ENCODE data around the gene CCBE1.

CCBE1 gene

GRCh38 chr18:59484131-59484530 is 213.1 kb downstream of the CCBE1 start:
- H3K27me3 Mint-ChIP-seq, result peaks cover 10% of the 10 kb centered on the region
- no peak for ATAC-seq
- H3K27ac Mint-ChIP-seq, result no peak overlapping the region

GRCh38 chr18:59481436-59481835 is 215.8 kb downstream of the CCBE1 start:
- Mint-ChIP-seq H3K27ac (no peak overlapping the region), H3K27me3 (peaks cover 20% of the 10 kb centered on the region), H3K4me1 (no peaks in the 10 kb centered on the region), H3K36me3 (no peaks in the 10 kb centered on the region), H3K9me3 (no peaks in the 10 kb centered on the region), H3K4me3 (no peak overlapping the region)
- no peak for ATAC-seq

More at GRCh38 chr18:59484131-59484530, 213.1 kb downstream of the CCBE1 start:
- no peaks in the 10 kb centered on the region for H3K9me3 Mint-ChIP-seq
- no peaks in the 10 kb centered on the region for H3K4me1 Mint-ChIP-seq
- H3K4me3 Mint-ChIP-seq, result no peak overlapping the region
- no peaks in the 10 kb centered on the region for H3K36me3 Mint-ChIP-seq

GRCh38 chr18:59479776-59480175 is 217.4 kb downstream of the CCBE1 start:
- no peak overlapping the region for H3K4me3 Mint-ChIP-seq
- H3K27me3 Mint-ChIP-seq, result peaks cover 37% of the 10 kb centered on the region
- H3K4me1 Mint-ChIP-seq, result no peaks in the 10 kb centered on the region
- no peak for ATAC-seq
- H3K36me3 Mint-ChIP-seq, result no peaks in the 10 kb centered on the region
- H3K9me3 Mint-ChIP-seq, result no peaks in the 10 kb centered on the region
- H3K27ac Mint-ChIP-seq, result no peak overlapping the region

DNA sequence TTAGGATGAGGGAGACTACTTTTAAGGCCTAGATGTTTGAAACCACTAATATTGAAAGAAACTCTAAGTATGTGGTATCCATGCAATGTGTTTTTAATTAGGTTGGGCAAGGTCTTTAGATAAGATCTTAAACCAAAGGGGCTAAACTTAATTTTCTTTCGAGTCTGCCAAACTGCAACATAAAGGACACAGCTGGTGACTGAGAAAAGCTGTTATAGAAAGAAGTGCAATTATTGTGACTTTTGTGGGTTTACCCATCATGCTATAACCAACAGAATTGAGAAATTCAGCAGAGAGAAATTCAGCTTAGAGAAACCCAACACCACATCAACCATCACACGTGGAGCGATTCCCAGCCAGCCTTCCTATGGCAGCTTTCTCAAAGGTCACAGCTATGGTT is 218.6 kb downstream of the CCBE1 start:
- ATAC-seq, result no peak
- no peak overlapping the region for H3K4me3 Mint-ChIP-seq
- no peaks in the 10 kb centered on the region for H3K36me3 Mint-ChIP-seq
- peaks cover 3% of the 10 kb centered on the region for H3K9me3 Mint-ChIP-seq
- H3K27me3 Mint-ChIP-seq, result peaks cover 41% of the 10 kb centered on the region
- H3K27ac Mint-ChIP-seq, result no peak overlapping the region
- no peaks in the 10 kb centered on the region for H3K4me1 Mint-ChIP-seq

- no peaks in the 10 kb centered on the region for H3K4me1 Mint-ChIP-seq
- no peak overlapping the region for H3K27ac Mint-ChIP-seq
- no peak for ATAC-seq
- no peak overlapping the region for H3K4me3 Mint-ChIP-seq
- peaks cover 5% of the 10 kb centered on the region for H3K9me3 Mint-ChIP-seq
- peaks cover 41% of the 10 kb centered on the region for H3K27me3 Mint-ChIP-seq
- H3K36me3 Mint-ChIP-seq, result no peaks in the 10 kb centered on the region
These were observed 219.4 kb downstream of the CCBE1 start for GRCh38 chr18:59477849-59478248.

DNA sequence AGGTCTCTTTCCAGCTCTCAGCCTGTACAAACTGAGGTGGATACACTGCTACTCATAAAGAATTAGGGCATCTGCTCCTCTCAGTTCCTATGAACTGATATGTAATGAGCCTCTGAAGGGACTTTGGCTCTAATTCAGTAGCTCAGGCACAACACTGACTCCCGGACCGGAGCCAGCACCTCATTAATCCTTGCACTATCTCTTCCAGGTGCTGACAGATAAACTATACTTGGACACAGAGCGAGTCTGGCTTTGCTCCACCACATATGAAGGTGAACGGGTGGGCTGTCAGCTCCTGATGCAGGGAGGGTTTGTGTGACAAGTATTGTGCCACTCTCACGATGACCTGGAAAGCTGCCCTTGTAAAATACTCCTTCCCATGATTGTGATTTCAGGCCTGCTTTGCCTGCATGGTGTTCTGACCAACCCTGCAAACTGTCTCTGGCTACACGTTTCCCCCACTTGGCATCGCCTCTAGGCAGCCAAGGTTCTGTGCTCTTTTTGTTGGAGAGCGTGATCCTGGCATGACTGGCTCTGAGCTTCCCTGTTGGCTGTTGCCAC is 226.6 kb downstream of the CCBE1 start:
- Mint-ChIP-seq H3K4me1 (no peaks in the 10 kb centered on the region), H3K4me3 (no peak overlapping the region), H3K27ac (no peak overlapping the region), H3K9me3 (peaks cover 8% of the 10 kb centered on the region), H3K27me3 (peaks cover 17% of the 10 kb centered on the region), H3K36me3 (no peaks in the 10 kb centered on the region)
- no peak for ATAC-seq

GRCh38 chr18:59469463-59470180 is 227.6 kb downstream of the CCBE1 start:
- H3K27ac Mint-ChIP-seq, result no peak overlapping the region
- ATAC-seq, result no peak
- H3K4me1 Mint-ChIP-seq, result no peaks in the 10 kb centered on the region
- H3K4me3 Mint-ChIP-seq, result no peak overlapping the region
- peaks cover 17% of the 10 kb centered on the region for H3K27me3 Mint-ChIP-seq
- H3K9me3 Mint-ChIP-seq, result peaks cover 8% of the 10 kb centered on the region
- no peaks in the 10 kb centered on the region for H3K36me3 Mint-ChIP-seq

GRCh38 chr18:59468821-59469220 is 228.4 kb downstream of the CCBE1 start:
- H3K27ac Mint-ChIP-seq, result no peak overlapping the region
- no peak for ATAC-seq
- H3K36me3 Mint-ChIP-seq, result no peaks in the 10 kb centered on the region
- peaks cover 7% of the 10 kb centered on the region for H3K9me3 Mint-ChIP-seq
- H3K27me3 Mint-ChIP-seq, result peaks cover 20% of the 10 kb centered on the region
- H3K4me1 Mint-ChIP-seq, result no peaks in the 10 kb centered on the region
- no peak overlapping the region for H3K4me3 Mint-ChIP-seq

GRCh38 chr18:59467497-59467896 is 229.7 kb downstream of the CCBE1 start:
- H3K4me3 Mint-ChIP-seq, result no peak overlapping the region
- peaks cover 2% of the 10 kb centered on the region for H3K9me3 Mint-ChIP-seq
- no peak overlapping the region for H3K27ac Mint-ChIP-seq
- peaks cover 20% of the 10 kb centered on the region for H3K27me3 Mint-ChIP-seq
- no peak for ATAC-seq
- no peaks in the 10 kb centered on the region for H3K36me3 Mint-ChIP-seq
- H3K4me1 Mint-ChIP-seq, result no peaks in the 10 kb centered on the region

GRCh38 chr18:59466980-59467379 is 230.2 kb downstream of the CCBE1 start:
- Mint-ChIP-seq H3K27me3 (peaks cover 20% of the 10 kb centered on the region), H3K27ac (no peak overlapping the region), H3K4me1 (no peaks in the 10 kb centered on the region), H3K36me3 (no peaks in the 10 kb centered on the region), H3K9me3 (no peaks in the 10 kb centered on the region), H3K4me3 (no peak overlapping the region)
- ATAC-seq, result no peak

GRCh38 chr18:59464486-59464885 is 232.7 kb downstream of the CCBE1 start:
- Mint-ChIP-seq H3K4me1 (no peaks in the 10 kb centered on the region), H3K9me3 (no peaks in the 10 kb centered on the region), H3K27ac (no peak overlapping the region), H3K36me3 (no peaks in the 10 kb centered on the region), H3K4me3 (no peak overlapping the region), H3K27me3 (peaks cover 28% of the 10 kb centered on the region)
- ATAC-seq, result no peak

DNA sequence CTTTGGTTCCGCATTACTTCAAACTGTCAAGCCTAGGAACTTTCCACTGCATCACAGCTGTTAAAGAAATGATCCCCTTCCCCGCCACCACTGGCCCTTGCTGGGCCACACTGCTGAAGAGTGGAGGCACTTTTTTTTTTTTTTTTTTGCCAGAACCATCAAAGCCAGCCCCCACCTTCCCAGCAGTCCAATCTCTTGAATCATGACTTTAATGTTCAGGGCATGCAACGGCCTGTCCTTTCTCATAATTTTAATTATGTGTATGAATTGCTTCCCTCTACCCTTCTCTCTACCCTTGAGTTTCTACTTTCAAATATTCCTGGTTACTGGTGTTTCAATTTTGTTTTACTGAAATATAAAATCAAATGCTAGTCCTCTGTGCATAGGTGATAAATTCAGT is 236.1 kb downstream of the CCBE1 start:
- Mint-ChIP-seq H3K27ac (no peak overlapping the region), H3K27me3 (peaks cover 42% of the 10 kb centered on the region), H3K36me3 (no peaks in the 10 kb centered on the region), H3K4me3 (no peak overlapping the region), H3K4me1 (no peaks in the 10 kb centered on the region), H3K9me3 (no peaks in the 10 kb centered on the region)
- no peak for ATAC-seq

- Mint-ChIP-seq H3K4me1 (no peaks in the 10 kb centered on the region), H3K9me3 (no peaks in the 10 kb centered on the region), H3K27ac (no peak overlapping the region), H3K27me3 (peaks cover 31% of the 10 kb centered on the region), H3K4me3 (no peak overlapping the region), H3K36me3 (no peaks in the 10 kb centered on the region)
- ATAC-seq, result no peak
These were observed 237.2 kb downstream of the CCBE1 start for GRCh38 chr18:59460072-59460420.

DNA sequence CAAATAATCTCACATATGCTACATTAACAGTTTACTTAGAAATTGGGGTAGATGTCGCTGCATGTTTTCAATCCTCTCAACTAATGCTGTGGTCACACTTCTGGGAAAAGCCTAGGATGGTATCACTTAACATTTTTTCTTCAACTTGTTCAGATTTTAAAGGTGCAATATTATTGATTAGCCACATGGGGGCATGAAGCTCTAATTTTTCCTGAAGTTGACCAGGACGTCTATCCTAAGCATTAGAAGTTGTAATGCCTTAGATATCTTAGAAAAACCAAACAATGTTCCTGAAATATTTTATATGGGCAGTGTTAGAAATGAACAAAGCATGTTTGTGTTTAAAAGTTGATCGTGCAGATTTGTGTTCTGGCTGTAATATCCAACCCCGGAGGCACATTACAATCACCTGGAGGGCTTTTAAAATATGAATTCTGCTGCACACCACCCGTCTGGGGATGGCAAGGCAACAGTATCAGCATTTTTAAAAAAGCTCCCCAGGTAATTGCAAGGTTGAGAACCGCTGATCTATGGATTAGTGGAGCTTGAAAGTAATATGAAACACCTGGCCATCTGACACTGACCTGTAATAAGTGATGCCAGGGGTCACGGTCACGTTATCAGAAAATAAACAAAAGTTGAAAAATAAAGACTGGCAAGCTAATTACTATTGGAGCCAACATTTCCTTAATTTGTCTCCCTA is 237.7 kb downstream of the CCBE1 start:
- ATAC-seq, result no peak
- Mint-ChIP-seq H3K9me3 (no peaks in the 10 kb centered on the region), H3K4me1 (no peaks in the 10 kb centered on the region), H3K4me3 (no peak overlapping the region), H3K36me3 (no peaks in the 10 kb centered on the region), H3K27ac (no peak overlapping the region), H3K27me3 (peaks cover 26% of the 10 kb centered on the region)

DNA sequence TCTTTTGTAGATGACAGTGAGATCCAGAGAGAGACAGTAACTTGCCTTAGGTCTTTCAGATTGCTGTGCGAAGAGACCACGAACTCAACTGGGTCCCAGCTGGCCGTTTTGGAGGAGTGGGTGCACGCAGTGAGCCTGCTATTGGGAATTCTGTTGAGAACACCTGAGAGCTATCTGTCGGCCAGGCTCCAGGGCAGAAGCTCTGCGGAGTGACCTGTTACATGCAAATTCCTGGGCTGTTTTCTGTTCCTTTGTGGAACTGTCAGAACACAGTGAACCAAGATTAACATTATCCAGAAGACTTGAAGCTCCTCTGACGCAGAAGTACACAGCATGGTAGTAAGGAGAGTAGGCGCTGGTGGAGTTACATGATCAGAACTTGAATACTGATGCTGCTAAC is 238.6 kb downstream of the CCBE1 start:
- no peaks in the 10 kb centered on the region for H3K36me3 Mint-ChIP-seq
- H3K9me3 Mint-ChIP-seq, result no peaks in the 10 kb centered on the region
- no peaks in the 10 kb centered on the region for H3K4me1 Mint-ChIP-seq
- no peak overlapping the region for H3K27ac Mint-ChIP-seq
- H3K4me3 Mint-ChIP-seq, result no peak overlapping the region
- ATAC-seq, result no peak
- H3K27me3 Mint-ChIP-seq, result peaks cover 23% of the 10 kb centered on the region

GRCh38 chr18:59456657-59457056 is 240.6 kb downstream of the CCBE1 start:
- Mint-ChIP-seq H3K4me3 (no peak overlapping the region), H3K27me3 (peaks cover 29% of the 10 kb centered on the region), H3K36me3 (no peaks in the 10 kb centered on the region), H3K4me1 (no peaks in the 10 kb centered on the region), H3K27ac (no peak overlapping the region), H3K9me3 (no peaks in the 10 kb centered on the region)
- ATAC-seq, result no peak
